Measurements from ENCODE around the gene GYPA.
"Not testable (repeated sequence)": the region's sequence is repeated elsewhere in the genome, so short reads cannot be mapped to it uniquely, and the experiment has no call there.

The GYPA gene

GRCh38 chr4:144140594-144141295 lies at the start of gene GYPA:
TSS of gene GYPA (minus strand) at chr4:144140718. CDS start at chr4:144140635, 83 bp downstream.
- not testable (repeated sequence) for DNase-seq

- no peak for DNase-seq
Observed at GRCh38 chr4:144190009-144190408, 49.5 kb upstream of the GYPA start.

- peak in 1 of 3 experiments; percentile 16 for DNase-seq
Observed at GRCh38 chr4:144189121-144189520, 48.6 kb upstream of the GYPA start.

- DNase-seq: peak in 1 of 3 experiments; percentile 4
Observed at GRCh38 chr4:144185086-144185485, 44.6 kb upstream of the GYPA start.

GRCh38 chr4:144183165-144183564 lies 42.6 kb upstream of the GYPA start:
- no peak for DNase-seq

GRCh38 chr4:144181391-144181790 lies 40.9 kb upstream of the GYPA start:
- DNase-seq: no peak

GRCh38 chr4:144179152-144179739 lies 38.7 kb upstream of the GYPA start:
- DNase-seq: no peak

- no peak for DNase-seq
Observed at GRCh38 chr4:144178414-144178813, 37.9 kb upstream of the GYPA start.

GRCh38 chr4:144176476-144176875 lies 36.0 kb upstream of the GYPA start:
- DNase-seq: no peak

GRCh38 chr4:144174401-144175067 lies 34.0 kb upstream of the GYPA start:
- peak; percentile 27 to 80 (median 29) for DNase-seq

GRCh38 chr4:144171697-144172096 lies 31.2 kb upstream of the GYPA start:
- DNase-seq: no peak

- DNase-seq: no peak
Observed at GRCh38 chr4:144169211-144169610, 28.7 kb upstream of the GYPA start.

- DNase-seq: no peak
Observed at GRCh38 chr4:144154044-144154443, 13.5 kb upstream of the GYPA start.

- DNase-seq: peak; percentile 9 to 75 (median 32)
Observed at GRCh38 chr4:144142690-144143326, 2.3 kb upstream of the GYPA start.

- DNase-seq: no peak
Observed at GRCh38 chr4:144141493-144141892, 975 bp upstream of the GYPA start.

GRCh38 chr4:144139991-144140390 lies 527 bp downstream of the GYPA start:
- DNase-seq: not testable (repeated sequence)

- not testable (repeated sequence) for DNase-seq
Observed at GRCh38 chr4:144139547-144139946, 971 bp downstream of the GYPA start.

- not testable (repeated sequence) for DNase-seq
Observed at GRCh38 chr4:144138239-144138638, 2.3 kb downstream of the GYPA start.

- not testable (repeated sequence) for DNase-seq
Observed at GRCh38 chr4:144137137-144137931, 3.2 kb downstream of the GYPA start.

- not testable (repeated sequence) for DNase-seq
Observed at GRCh38 chr4:144136189-144136588, 4.3 kb downstream of the GYPA start.

GRCh38 chr4:144130167-144130566 lies 10.4 kb downstream of the GYPA start:
- not testable (repeated sequence) for DNase-seq

GRCh38 chr4:144129336-144129875 lies 11.1 kb downstream of the GYPA start:
- DNase-seq: not testable (repeated sequence)

Measured in NCI-H1417 (cell line).